BLaER1 treated with 17β-estradiol and CSF1 and Interleukin-3, amounts not matched to agents 10 nM and 100 nM (cell line): ENCODE data around the gene PGM3.

ENCODE experiments used
- H3K27ac ChIP-seq, 11 experiments: shearing (Covaris generic); formaldehyde crosslinking; 2 replicates each; pipeline ENCODE4 v1.8.1; 2022
- H3K27me3 ChIP-seq, 11 experiments: shearing (Covaris generic); formaldehyde crosslinking; 2 replicates each; pipeline ENCODE4 v1.8.1; 2022
- H3K36me3 ChIP-seq, 11 experiments: shearing (Covaris generic); formaldehyde crosslinking; 2 replicates each; pipeline ENCODE4 v1.8.1; 2022
- H3K4me1 ChIP-seq, 10 experiments: shearing (Covaris generic); formaldehyde crosslinking; 2 replicates each; pipeline ENCODE4 v1.8.1; 2022
- H3K4me2 ChIP-seq, 11 experiments: shearing (Covaris generic); formaldehyde crosslinking; 2 replicates each; pipeline ENCODE4 v1.8.1; 2022
- H3K4me3 ChIP-seq, 10 experiments: shearing (Covaris generic); formaldehyde crosslinking; 2 replicates each; pipeline ENCODE4 v1.8.1; 2022
- H3K9ac ChIP-seq, 11 experiments: shearing (Covaris generic); formaldehyde crosslinking; 2 replicates each; pipeline ENCODE4 v1.8.1; 2022
- H3K9me3 ChIP-seq, 11 experiments: shearing (Covaris generic); formaldehyde crosslinking; replicated peaks in 1 of 11; 2 replicates each; pipeline ENCODE4 v1.8.1; 2022
- H4K20me1 ChIP-seq, 11 experiments: shearing (Covaris generic); formaldehyde crosslinking; 2 replicates each; pipeline ENCODE4 v1.8.1; 2022
- Cebpa-rat ChIP-seq, 11 experiments: shearing (Covaris generic); IDR thresholded peaks; 2 replicates each; pipeline ENCODE4 v1.8.1; 2022

Gene PGM3

GRCh38 chr6:83185096-83185495 is 8.0 kb downstream of the PGM3 start:
- no peak overlapping the region for H3K4me2 ChIP-seq
- no peaks in the 10 kb centered on the region for H4K20me1 ChIP-seq
- peaks cover 5 to 66% (median 23%) of the 10 kb centered on the region in 11 experiments; a peak in 15 of 22 replicates for H3K36me3 ChIP-seq
- TF ChIP-seq Cebpa-rat (IDR thresholded peaks at IDR 0.05): no peak
- H3K4me3 ChIP-seq: no peak overlapping the region
- no peaks in the 10 kb centered on the region for H3K4me1 ChIP-seq
- H3K9ac ChIP-seq: no peak overlapping the region
- no peaks in the 10 kb centered on the region for H3K9me3 ChIP-seq
- H3K27ac ChIP-seq: no peak overlapping the region
- no peaks in the 10 kb centered on the region for H3K27me3 ChIP-seq

- Histone ChIP-seq H3K27ac (no peak overlapping the region), H3K36me3 (peaks cover 5 to 69% (median 23%) of the 10 kb centered on the region in 11 experiments; a peak in 15 of 22 replicates), H3K9ac (no peak overlapping the region), H3K4me3 (no peak overlapping the region), H3K9me3 (no peaks in the 10 kb centered on the region), H3K4me2 (no peak overlapping the region), H3K4me1 (no peaks in the 10 kb centered on the region), H4K20me1 (no peaks in the 10 kb centered on the region), H3K27me3 (no peaks in the 10 kb centered on the region)
- TF ChIP-seq Cebpa-rat (IDR thresholded peaks at IDR 0.05): no peak
These were observed 9.8 kb downstream of the PGM3 start for GRCh38 chr6:83183082-83183828.

- Histone ChIP-seq H3K4me2 (no peak overlapping the region), H3K4me3 (no peak overlapping the region), H3K4me1 (no peaks in the 10 kb centered on the region), H4K20me1 (no peaks in the 10 kb centered on the region), H3K27me3 (no peaks in the 10 kb centered on the region), H3K27ac (no peak overlapping the region), H3K36me3 (peaks cover 5 to 77% (median 23%) of the 10 kb centered on the region in 11 experiments; a peak in 15 of 22 replicates), H3K9ac (no peak overlapping the region), H3K9me3 (no peaks in the 10 kb centered on the region)
- no peak for TF ChIP-seq Cebpa-rat (IDR thresholded peaks at IDR 0.05)
These were observed 11.0 kb downstream of the PGM3 start for GRCh38 chr6:83182114-83182513.

GRCh38 chr6:83180426-83180950 is 12.6 kb downstream of the PGM3 start:
- Histone ChIP-seq H3K4me2 (no peak overlapping the region), H3K9me3 (no peaks in the 10 kb centered on the region), H4K20me1 (no peaks in the 10 kb centered on the region), H3K36me3 (peaks cover 0 to 77% (median 22%) of the 10 kb centered on the region in 11 experiments; a peak in 11 of 22 replicates), H3K9ac (no peak overlapping the region), H3K27ac (no peak overlapping the region), H3K4me3 (no peak overlapping the region), H3K27me3 (no peaks in the 10 kb centered on the region), H3K4me1 (no peaks in the 10 kb centered on the region)
- TF ChIP-seq Cebpa-rat (IDR thresholded peaks at IDR 0.05): no peak

GRCh38 chr6:83176246-83176645 is 16.8 kb downstream of the PGM3 start:
- Histone ChIP-seq H4K20me1 (no peaks in the 10 kb centered on the region), H3K9me3 (no peaks in the 10 kb centered on the region), H3K4me1 (no peaks in the 10 kb centered on the region), H3K9ac (no peak overlapping the region), H3K4me2 (no peak overlapping the region), H3K36me3 (peaks cover 7 to 77% (median 30%) of the 10 kb centered on the region in 11 experiments; a peak in 15 of 22 replicates), H3K4me3 (no peak overlapping the region), H3K27ac (no peak overlapping the region), H3K27me3 (no peaks in the 10 kb centered on the region)
- TF ChIP-seq Cebpa-rat (IDR thresholded peaks at IDR 0.05): no peak

DNA sequence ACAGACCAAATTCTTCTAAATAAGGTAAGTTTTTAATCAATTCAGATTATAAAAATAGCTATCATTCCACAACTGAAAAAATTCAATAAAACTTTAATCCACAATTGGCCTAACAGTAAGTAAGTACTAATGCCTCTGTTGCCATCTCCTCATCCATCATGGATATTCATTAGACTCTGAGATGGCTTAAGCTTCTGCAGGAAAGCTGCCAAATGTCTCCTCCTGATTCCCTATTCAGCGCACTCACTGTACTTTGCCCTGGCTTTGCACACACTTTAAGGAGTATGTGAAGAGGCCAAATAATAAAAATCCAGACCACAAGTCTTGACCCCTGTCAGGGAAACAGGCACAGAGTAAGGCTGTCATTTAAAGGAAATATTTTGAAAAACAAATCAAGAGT is 23.6 kb downstream of the PGM3 start:
- Histone ChIP-seq H3K9ac (no peak overlapping the region), H3K4me1 (no peaks in the 10 kb centered on the region), H3K9me3 (no peaks in the 10 kb centered on the region), H3K27me3 (no peaks in the 10 kb centered on the region), H3K27ac (no peak overlapping the region), H4K20me1 (no peaks in the 10 kb centered on the region), H3K36me3 (peaks cover 25 to 99% (median 57%) of the 10 kb centered on the region in 11 experiments), H3K4me2 (no peak overlapping the region), H3K4me3 (no peak overlapping the region)
- TF ChIP-seq Cebpa-rat (IDR thresholded peaks at IDR 0.05): no peak

GRCh38 chr6:83169106-83169505 is 24.0 kb downstream of the PGM3 start:
- Histone ChIP-seq H3K36me3 (peaks cover 25 to 100% (median 57%) of the 10 kb centered on the region in 11 experiments), H3K4me1 (no peaks in the 10 kb centered on the region), H3K4me2 (no peak overlapping the region), H4K20me1 (no peaks in the 10 kb centered on the region), H3K9me3 (no peaks in the 10 kb centered on the region), H3K27me3 (no peaks in the 10 kb centered on the region), H3K4me3 (no peak overlapping the region), H3K27ac (no peak overlapping the region), H3K9ac (no peak overlapping the region)
- no peak for TF ChIP-seq Cebpa-rat (IDR thresholded peaks at IDR 0.05)

GRCh38 chr6:83168556-83168955 is 24.5 kb downstream of the PGM3 start:
- peaks cover 25 to 97% (median 56%) of the 10 kb centered on the region in 11 experiments for H3K36me3 ChIP-seq
- no peaks in the 10 kb centered on the region for H4K20me1 ChIP-seq
- no peak overlapping the region for H3K27ac ChIP-seq
- H3K27me3 ChIP-seq: no peaks in the 10 kb centered on the region
- no peaks in the 10 kb centered on the region for H3K9me3 ChIP-seq
- H3K4me3 ChIP-seq: no peak overlapping the region
- H3K4me1 ChIP-seq: no peaks in the 10 kb centered on the region
- no peak overlapping the region for H3K9ac ChIP-seq
- TF ChIP-seq Cebpa-rat (IDR thresholded peaks at IDR 0.05): no peak
- no peak overlapping the region for H3K4me2 ChIP-seq

DNA sequence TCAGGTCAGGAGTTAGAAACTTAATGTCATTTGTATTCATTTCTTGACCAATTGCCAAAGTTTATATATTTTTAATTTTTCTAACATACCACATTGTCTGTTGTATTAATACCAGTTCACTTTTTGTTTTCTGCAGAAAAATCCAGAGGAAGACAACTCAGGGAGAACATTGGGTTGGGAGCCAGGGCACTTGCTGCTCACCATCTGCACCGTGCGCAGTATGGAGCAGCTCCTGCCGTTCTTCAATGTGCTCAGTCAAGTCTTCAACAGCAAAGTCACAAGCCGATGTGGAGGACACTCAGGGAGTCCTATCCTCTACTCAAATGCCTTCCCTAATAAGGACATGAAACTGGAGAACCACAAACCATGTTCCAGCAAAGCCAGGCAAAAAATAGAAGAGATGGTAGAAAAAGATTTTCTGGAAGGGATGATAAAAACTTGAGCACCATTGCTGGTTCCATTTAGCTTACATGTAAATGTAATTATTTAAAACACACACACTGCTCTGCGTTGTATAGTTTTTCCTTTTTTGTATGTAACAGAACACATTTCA is 25.3 kb downstream of the PGM3 start:
- Histone ChIP-seq H3K9me3 (no peaks in the 10 kb centered on the region), H3K36me3 (peaks cover 25 to 90% (median 50%) of the 10 kb centered on the region in 11 experiments), H3K4me2 (no peak overlapping the region), H3K4me3 (no peak overlapping the region), H4K20me1 (no peaks in the 10 kb centered on the region), H3K4me1 (no peaks in the 10 kb centered on the region), H3K27me3 (no peaks in the 10 kb centered on the region), H3K27ac (no peak overlapping the region), H3K9ac (no peak overlapping the region)
- TF ChIP-seq Cebpa-rat (IDR thresholded peaks at IDR 0.05): no peak
